Small intestine (tissue), 7 donors: ENCODE measurements around the gene MRRF. TPM values are rescaled to one million over a fixed set of nuclear protein-coding genes. Genes with fewer than 3 reads are reported as not detected.

Experiments used
- DNase-seq, 2 donors: peaks; one replicate each; pipeline versions ENCODE4 v3.0.0 to v3.0.0-alpha.2; 2013
- FAIRE-seq: peaks from 2 replicates; lab custom pipeline; 2012; peaks lifted over from hg19 to GRCh38; lab: Jason Lieb, UNC
- H3K27ac ChIP-seq, 3 donors: one replicate each; pipeline ENCODE4 v1.5.1; 2013; ENCODE audit warnings: low read length in 2 of 3, mild to moderate bottlenecking in 2 of 3, control low read depth in 1 of 3, inconsistent platforms in 1 of 3, low read depth in 1 of 3, moderate library complexity in 1 of 3
- H3K27me3 ChIP-seq, 3 donors: one replicate each; pipeline ENCODE4 v1.6.1; 2013; ENCODE audit warnings: low read length in 3 of 3, inconsistent platforms in 1 of 3; ENCODE audit not compliant: control insufficient read depth in 3 of 3, insufficient read depth in 3 of 3
- H3K36me3 ChIP-seq, 3 donors: one replicate each; pipeline ENCODE4 v1.6.1; 2013; ENCODE audit warnings: low read length in 3 of 3, inconsistent platforms in 1 of 3, low read depth in 1 of 3, mild to moderate bottlenecking in 1 of 3, moderate library complexity in 1 of 3; ENCODE audit not compliant: control insufficient read depth in 3 of 3, insufficient read depth in 2 of 3
- H3K4me1 ChIP-seq, 3 donors: one replicate each; pipeline ENCODE4 v1.6.1; 2013; ENCODE audit warnings: low read length in 2 of 3, inconsistent platforms in 1 of 3, low read depth in 1 of 3, mild to moderate bottlenecking in 1 of 3, moderate library complexity in 1 of 3; ENCODE audit not compliant: control insufficient read depth in 3 of 3, insufficient read depth in 2 of 3
- H3K4me3 ChIP-seq, 3 donors: one replicate each; pipeline ENCODE4 v1.5.1; 2013; ENCODE audit warnings: low read length in 3 of 3, control low read depth in 1 of 3, inconsistent platforms in 1 of 3, low read depth in 1 of 3, mild to moderate bottlenecking in 1 of 3, moderate library complexity in 1 of 3
- H3K9me3 ChIP-seq, 2 donors: one replicate each; pipeline ENCODE4 v1.6.1; 2013; ENCODE audit warnings: low read depth in 1 of 2, low read length in 1 of 2; ENCODE audit not compliant: control insufficient read depth in 2 of 2, insufficient read depth in 1 of 2
- WGBS, 3 donors: extraction: QIAGEN DNeasy Blood & Tissue Kit; methylation state at CpG; one replicate each; pipeline ENCODE4 v1.1.7; 2013; 5-methylcytosine and 5-hydroxymethylcytosine counted together
- polyA plus RNA-seq, 4 donors: library from polyadenylated mRNA; stranded (reverse) in 3 of 4; unstranded in 1 of 4; fragments of 200-250 nt in 3 of 4; fragments of 120-200 nt in 1 of 4; gene quantifications; one replicate each; pipeline versions ENCODE4 v1.2.1 to v1.2.3, GENCODE V29; 2013
- donor health status: healthy with polysubstance abuse.
- donor health status: control.
- donor health status: control.
- donor health status: Bipolar disorder and iron deficiency.
- donor health status: healthy.

The MRRF gene
- polyA plus RNA-seq, 4 donors: 46.2 to 72.7 (median 58.6) TPM

GRCh38 chr9:122226142-122226757 is 38.4 kb upstream of the MRRF start:
- Histone ChIP-seq H3K4me3 (no peak overlapping the region), H3K36me3 (no peaks in the 10 kb centered on the region), H3K4me1 (peaks cover 0 to 6% (median 2%) of the 10 kb centered on the region in 3 donors), H3K27ac (no peak overlapping the region), H3K27me3 (peaks cover 13 to 96% (median 69%) of the 10 kb centered on the region in 3 donors), H3K9me3 (no peaks in the 10 kb centered on the region)
- FAIRE-seq: no peak
- peak in 1 of 2 donors; percentile 52 for DNase-seq
- WGBS, 3 donors: 5 to 43% (median 13%) methylated on average over 51 of the region's 51 CpGs

GRCh38 chr9:122226758-122227574 is 37.7 kb upstream of the MRRF start:
- Histone ChIP-seq H3K4me3 (no peak overlapping the region), H3K4me1 (peaks cover 0 to 3% (median 2%) of the 10 kb centered on the region in 3 donors), H3K36me3 (no peaks in the 10 kb centered on the region), H3K27ac (no peak overlapping the region), H3K9me3 (no peaks in the 10 kb centered on the region), H3K27me3 (peaks cover 10 to 96% (median 62%) of the 10 kb centered on the region in 3 donors)
- no peak for FAIRE-seq
- WGBS, 3 donors: 16 to 33% (median 17%) methylated on average over 53 to 59 of the region's 59 CpGs
- DNase-seq: peak in 1 of 2 donors; percentile 25

DNA sequence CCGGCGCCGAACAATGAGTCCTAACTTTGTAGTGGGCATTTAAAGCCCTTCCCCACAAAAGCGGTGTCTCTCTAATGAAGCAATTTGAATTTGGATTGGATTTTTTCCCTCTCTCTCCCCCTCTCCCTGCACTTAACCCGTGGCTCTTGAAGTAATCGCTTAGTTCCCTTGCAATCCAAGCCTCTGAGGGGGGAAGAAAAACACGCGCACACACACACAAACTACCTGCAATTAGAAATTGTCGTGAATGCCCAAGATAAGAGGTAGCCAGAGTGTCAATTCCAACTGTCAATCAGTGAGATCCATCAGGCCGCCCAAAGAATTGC is 37.1 kb upstream of the MRRF start:
- peaks cover 10 to 96% (median 57%) of the 10 kb centered on the region in 3 donors for H3K27me3 ChIP-seq
- H3K4me1 ChIP-seq: peaks cover 0 to 3% (median 2%) of the 10 kb centered on the region in 3 donors
- H3K27ac ChIP-seq: no peak overlapping the region
- no peaks in the 10 kb centered on the region for H3K9me3 ChIP-seq
- WGBS, 3 donors: 12 to 29% (median 14%) methylated on average over 9 to 10 of the region's 10 CpGs
- FAIRE-seq (no peak), DNase-seq (no peak)
- no peak overlapping the region for H3K4me3 ChIP-seq
- no peaks in the 10 kb centered on the region for H3K36me3 ChIP-seq

- Histone ChIP-seq H3K9me3 (no peaks in the 10 kb centered on the region), H3K4me3 (peak overlapping the region in 2 of 3 donors; percentile 10 to 26), H3K27ac (no peak overlapping the region), H3K27me3 (peaks cover 10 to 95% (median 52%) of the 10 kb centered on the region in 3 donors), H3K4me1 (peaks cover 0 to 3% (median 2%) of the 10 kb centered on the region in 3 donors), H3K36me3 (no peaks in the 10 kb centered on the region)
- WGBS, 3 donors: 1 to 4% (median 4%) methylated on average over 33 to 38 of the region's 38 CpGs
- no peak for FAIRE-seq
- DNase-seq: peak in 1 of 2 donors; percentile 33
These were observed 36.5 kb upstream of the MRRF start for GRCh38 chr9:122228191-122228567.

GRCh38 chr9:122228568-122229484 is 35.9 kb upstream of the MRRF start, which contains the start of gene LHX6:
TSS of gene LHX6 (minus strand) at chr9:122228957. CDS start at chr9:122228740, 217 bp downstream.
- Histone ChIP-seq H3K27me3 (peaks cover 10 to 91% (median 52%) of the 10 kb centered on the region in 3 donors), H3K4me3 (peak within 1 kb of the TSS in 2 of 3 donors; percentile 10 to 26)
- WGBS, 3 donors: 2 to 8% (median 5%) methylated on average over 47 to 70 of the region's 70 CpGs

DNA sequence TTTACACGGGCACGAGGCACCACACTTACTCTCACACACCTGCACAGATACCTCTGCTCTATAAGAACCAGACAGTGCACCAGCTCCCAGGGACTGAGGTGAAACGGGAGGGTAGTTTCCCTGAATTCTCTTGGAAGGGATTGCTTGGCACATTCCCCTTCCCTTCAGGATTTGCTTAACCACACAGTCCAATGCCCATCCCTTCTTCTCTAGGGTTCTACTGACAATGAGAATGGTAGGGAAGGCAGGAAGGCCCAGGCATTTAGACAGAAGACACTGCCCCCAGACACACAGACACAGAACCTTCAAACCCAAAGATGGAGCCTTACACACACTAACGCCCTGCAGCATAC is 35.2 kb upstream of the MRRF start:
- DNase-seq (no peak), FAIRE-seq (no peak)
- no peak overlapping the region for H3K27ac ChIP-seq
- H3K9me3 ChIP-seq: no peaks in the 10 kb centered on the region
- WGBS, 3 donors: 26 to 47% (median 30%) methylated on average over 4 of the region's 4 CpGs
- no peak overlapping the region for H3K4me3 ChIP-seq
- no peaks in the 10 kb centered on the region for H3K36me3 ChIP-seq
- H3K27me3 ChIP-seq: peaks cover 10 to 91% (median 51%) of the 10 kb centered on the region in 3 donors
- H3K4me1 ChIP-seq: peaks cover 0 to 3% (median 2%) of the 10 kb centered on the region in 3 donors

More at GRCh38 chr9:122228568-122229484, 35.9 kb upstream of the MRRF start, which contains the start of gene LHX6:
- Histone ChIP-seq H3K4me1 (peaks cover 0 to 3% (median 2%) of the 10 kb centered on the region in 3 donors), H3K9me3 (no peaks in the 10 kb centered on the region), H3K27ac (no peak within 1 kb of the TSS), H3K36me3 (no peaks in the 10 kb centered on the region)
- DNase-seq (peak in 1 of 2 donors; percentile 42), FAIRE-seq (no peak)

GRCh38 chr9:122232796-122233306 is 31.8 kb upstream of the MRRF start:
- DNase-seq (no peak), FAIRE-seq (no peak)
- peaks cover 0 to 2% (median 0%) of the 10 kb centered on the region in 3 donors for H3K4me1 ChIP-seq
- H3K9me3 ChIP-seq: no peaks in the 10 kb centered on the region
- no peaks in the 10 kb centered on the region for H3K36me3 ChIP-seq
- no peak overlapping the region for H3K4me3 ChIP-seq
- no peak overlapping the region for H3K27ac ChIP-seq
- peaks cover 7 to 68% (median 25%) of the 10 kb centered on the region in 3 donors for H3K27me3 ChIP-seq
- WGBS, 3 donors: 57 to 62% (median 58%) methylated on average over 6 of the region's 6 CpGs
